ENCODE data around the gene PIR.

The PIR gene

GRCh38 chrX:15413101-15413500 is 80.0 kb downstream of the PIR start:
- DNase-seq = no peak

- no peak for DNase-seq
Measured at GRCh38 chrX:15410947-15411346, 82.2 kb downstream of the PIR start.

GRCh38 chrX:15410430-15410829 is 82.7 kb downstream of the PIR start:
- no peak for DNase-seq

GRCh38 chrX:15405846-15406245 is 87.3 kb downstream of the PIR start:
- DNase-seq = no peak

- DNase-seq = no peak
Measured at GRCh38 chrX:15404401-15405096, 88.6 kb downstream of the PIR start.

GRCh38 chrX:15401378-15401777 is 91.8 kb downstream of the PIR start:
- DNase-seq = no peak

- no peak for DNase-seq
Measured at GRCh38 chrX:15399962-15400391, 93.2 kb downstream of the PIR start.

GRCh38 chrX:15398874-15399273 is 94.3 kb downstream of the PIR start:
- DNase-seq = no peak

- no peak for DNase-seq
Measured at GRCh38 chrX:15395789-15396188, 97.3 kb downstream of the PIR start.

GRCh38 chrX:15391850-15392249 is 101.3 kb downstream of the PIR start:
- DNase-seq = no peak

- no peak for DNase-seq
Measured at GRCh38 chrX:15384304-15384703, 108.8 kb downstream of the PIR start, which contains the start of gene VEGFD. Gene VEGFD, minus strand, starts transcription at chrX:15384413. Its CDS starts 467 bp downstream, at chrX:15383946.

GRCh38 chrX:15382813-15383212 is 110.3 kb downstream of the PIR start:
- DNase-seq = no peak

- DNase-seq = no peak
Measured at GRCh38 chrX:15376956-15377355, 116.2 kb downstream of the PIR start.

GRCh38 chrX:15373976-15374375 is 119.2 kb downstream of the PIR start:
- DNase-seq = no peak

- no peak for DNase-seq
Measured at GRCh38 chrX:15366506-15367352, 126.4 kb downstream of the PIR start.

GRCh38 chrX:15359701-15360100 is 133.4 kb downstream of the PIR start:
- no peak for DNase-seq

GRCh38 chrX:15358533-15358932 is 134.6 kb downstream of the PIR start:
- no peak for DNase-seq

GRCh38 chrX:15356444-15356843 is 136.7 kb downstream of the PIR start:
- no peak for DNase-seq

GRCh38 chrX:15350329-15350996 is 142.7 kb downstream of the PIR start:
- DNase-seq = no peak

- DNase-seq = peak; percentile 45
Measured at GRCh38 chrX:15349046-15349445, 144.1 kb downstream of the PIR start.

- DNase-seq = no peak
Measured at GRCh38 chrX:15345976-15346375, 147.2 kb downstream of the PIR start.

GRCh38 chrX:15344106-15344505 is 149.0 kb downstream of the PIR start:
- no peak for DNase-seq

- no peak for DNase-seq
Measured at GRCh38 chrX:15343075-15343476, 150.1 kb downstream of the PIR start.

GRCh38 chrX:15340867-15341266 is 152.3 kb downstream of the PIR start:
- no peak for DNase-seq
